ENCODE data around the gene MAD2L1. TPM values are rescaled to one million over a fixed set of nuclear protein-coding genes. Genes with fewer than 3 reads are reported as not detected.
A peak's percentile ranks its signal among the peaks of the same experiment; 100 is the strongest.

MAD2L1 gene
- total RNA-seq (2014; rRNA removed; shearing (Covaris generic)) (73.7 and 80.2 TPM in 2 replicates), polyA plus RNA-seq (2016; fragmentation: Nextera tagmentation; extraction: Ambion mirVana) (139 and 140 TPM in 2 replicates)
- long read RNA-seq, full-length matches to known transcripts, result 175 of 179 reads
- long read RNA-seq, partial matches to known transcripts, result 0 of 179 reads
- long read RNA-seq, other reads (novel, unspliced or antisense), result 4 of 179 reads

GRCh38 chr4:120066517-120067340, at the start of gene MAD2L1:
MAD2L1 (minus strand) TSS chr4:120066848; CDS start chr4:120066734, 114 bp downstream.
- peaks cover 49% of the 10 kb centered on the region for H3K4me1 Mint-ChIP-seq

More at GRCh38 chr4:120066517-120067340, at the start of gene MAD2L1:
- peak; percentile 98 for DNase-seq (ENCODE audit: low spot score)
- Histone ChIP-seq H2AFZ (peak within 1 kb of the TSS; percentile 65), H3K4me2 (peak within 1 kb of the TSS; percentile 91), H3K4me1 (ENCODE audit: insufficient read depth) (peaks cover 24% of the 10 kb centered on the region), H3K9me2 (ENCODE audit: insufficient read depth) (no peaks in the 10 kb centered on the region), H3F3A (replicated peaks; ENCODE audit: low read depth) (no peaks in the 10 kb centered on the region), H3K36me3 (ENCODE audit: insufficient read depth) (peaks cover 8% of the 10 kb centered on the region; the same call in 1 of the 2 replicates), H3K4me3 (peak within 1 kb of the TSS; percentile 93), H3K27me3 (ENCODE audit: insufficient read depth) (no peaks in the 10 kb centered on the region), H3K27ac (ENCODE audit: low read depth) (peak within 1 kb of the TSS; percentile 90), H3K79me2 (replicated peaks; ENCODE audit: insufficient read depth) (peaks cover 51% of the 10 kb centered on the region), H4K20me1 (replicated peaks; ENCODE audit: insufficient read depth) (peaks cover 20% of the 10 kb centered on the region)
- H3K36me3 Mint-ChIP-seq (ENCODE audit: low read depth), result peaks cover 38% of the 10 kb centered on the region
- peak within 1 kb of the TSS; percentile 100 for H3K27ac Mint-ChIP-seq
- no peaks in the 10 kb centered on the region for H3K27me3 Mint-ChIP-seq (ENCODE audit: insufficient read depth, low read depth, poor library complexity)
- no peak for TF ChIP-seq NANOG (IDR thresholded peaks at IDR 0.05; ENCODE audit: borderline replicate concordance)
- no peak for TF ChIP-seq REST (IDR thresholded peaks at IDR 0.05; ENCODE audit: unreplicated experiment)
- peak; percentile 97 for TF ChIP-seq POLR2AphosphoS5 (IDR thresholded peaks at IDR 0.05; ENCODE audit: low read depth)
- TF ChIP-seq CTCF (conservative IDR thresholded peaks at IDR 0.05; ENCODE audit: low read depth in 2 of 2), result no peak
- no peak for TF ChIP-seq EZH2 (IDR thresholded peaks at IDR 0.05; ENCODE audit: low read depth, unreplicated experiment)
- TF ChIP-seq ZNF331 (CRISPR knock-in tag; IDR thresholded peaks at IDR 0.05; ENCODE audit: low read depth), result no peak
- no peak for TF ChIP-seq JUNB (IDR thresholded peaks at IDR 0.05; ENCODE audit: unreplicated experiment)
- peak; percentile 35; the same call in 1 of the 2 replicates for TF ChIP-seq ZNF462 (CRISPR knock-in tag; IDR thresholded peaks at IDR 0.05)
- peak; percentile 21; the same call in 1 of the 2 replicates for TF ChIP-seq CREB1 (CRISPR knock-in tag; IDR thresholded peaks at IDR 0.05; ENCODE audit: low read depth)
- no peak for TF ChIP-seq ZNF114 (CRISPR knock-in tag; IDR thresholded peaks at IDR 0.05)
- TF ChIP-seq STAT1 (IDR thresholded peaks at IDR 0.05; ENCODE audit: unreplicated experiment), result no peak
- TF ChIP-seq ETS1 (IDR thresholded peaks at IDR 0.05), result peak; percentile 22
- peak within 1 kb of the TSS; percentile 99 for H3K4me3 Mint-ChIP-seq
- no peaks in the 10 kb centered on the region; the same call in 2 of the 3 replicates for H3K9me3 Mint-ChIP-seq
- ATAC-seq, result peak; percentile 92

Measured in GM23338 (cell line).